ENCODE results near the gene PDGFRA. TPM values are rescaled to one million over a fixed set of nuclear protein-coding genes. Genes with fewer than 3 reads are reported as not detected.

Gene PDGFRA
- total RNA-seq, 1 donor from 2014 or later = 232 TPM

GRCh38 chr4:54230484-54231418 is 1.7 kb downstream of the PDGFRA start:
- peaks cover 9% of the 10 kb centered on the region for H3K36me3 Mint-ChIP-seq (ENCODE audit: unreplicated experiment)
- DNase-seq (ENCODE audit: extremely low spot score, unreplicated experiment) = no peak
- peaks cover 49% of the 10 kb centered on the region for H3K4me1 Mint-ChIP-seq (ENCODE audit: unreplicated experiment)
- H3K27ac Mint-ChIP-seq (ENCODE audit: unreplicated experiment) = peak overlapping the region; percentile 87
- H3K4me3 Mint-ChIP-seq (ENCODE audit: unreplicated experiment) = peak overlapping the region; percentile 84
- no peaks in the 10 kb centered on the region for H3K9me3 Mint-ChIP-seq (ENCODE audit: unreplicated experiment)
- TF ChIP-seq, protein P1, sequence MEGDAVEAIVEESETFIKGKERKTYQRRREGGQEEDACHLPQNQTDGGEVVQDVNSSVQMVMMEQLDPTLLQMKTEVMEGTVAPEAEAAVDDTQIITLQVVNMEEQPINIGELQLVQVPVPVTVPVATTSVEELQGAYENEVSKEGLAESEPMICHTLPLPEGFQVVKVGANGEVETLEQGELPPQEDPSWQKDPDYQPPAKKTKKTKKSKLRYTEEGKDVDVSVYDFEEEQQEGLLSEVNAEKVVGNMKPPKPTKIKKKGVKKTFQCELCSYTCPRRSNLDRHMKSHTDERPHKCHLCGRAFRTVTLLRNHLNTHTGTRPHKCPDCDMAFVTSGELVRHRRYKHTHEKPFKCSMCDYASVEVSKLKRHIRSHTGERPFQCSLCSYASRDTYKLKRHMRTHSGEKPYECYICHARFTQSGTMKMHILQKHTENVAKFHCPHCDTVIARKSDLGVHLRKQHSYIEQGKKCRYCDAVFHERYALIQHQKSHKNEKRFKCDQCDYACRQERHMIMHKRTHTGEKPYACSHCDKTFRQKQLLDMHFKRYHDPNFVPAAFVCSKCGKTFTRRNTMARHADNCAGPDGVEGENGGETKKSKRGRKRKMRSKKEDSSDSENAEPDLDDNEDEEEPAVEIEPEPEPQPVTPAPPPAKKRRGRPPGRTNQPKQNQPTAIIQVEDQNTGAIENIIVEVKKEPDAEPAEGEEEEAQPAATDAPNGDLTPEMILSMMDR (IDR thresholded peaks at IDR 0.05) = no peak
- H3K27me3 Mint-ChIP-seq (ENCODE audit: unreplicated experiment) = no peaks in the 10 kb centered on the region

- H3K4me1 Mint-ChIP-seq (ENCODE audit: unreplicated experiment) = peaks cover 47% of the 10 kb centered on the region
- TF ChIP-seq, protein P1 (IDR thresholded peaks at IDR 0.05) = no peak
- peaks cover 9% of the 10 kb centered on the region for H3K36me3 Mint-ChIP-seq (ENCODE audit: unreplicated experiment)
- no peak for DNase-seq (ENCODE audit: extremely low spot score, unreplicated experiment)
- peak overlapping the region; percentile 87 for H3K27ac Mint-ChIP-seq (ENCODE audit: unreplicated experiment)
- peak overlapping the region; percentile 84 for H3K4me3 Mint-ChIP-seq (ENCODE audit: unreplicated experiment)
- H3K27me3 Mint-ChIP-seq (ENCODE audit: unreplicated experiment) = no peaks in the 10 kb centered on the region
- no peaks in the 10 kb centered on the region for H3K9me3 Mint-ChIP-seq (ENCODE audit: unreplicated experiment)
Measured at GRCh38 chr4:54231419-54231767, 2.3 kb downstream of the PDGFRA start.

- DNase-seq (ENCODE audit: extremely low spot score, unreplicated experiment) = no peak
- H3K4me3 Mint-ChIP-seq (ENCODE audit: unreplicated experiment) = peak overlapping the region; percentile 84
- peaks cover 9% of the 10 kb centered on the region for H3K36me3 Mint-ChIP-seq (ENCODE audit: unreplicated experiment)
- TF ChIP-seq, protein P1 (IDR thresholded peaks at IDR 0.05) = no peak
- H3K9me3 Mint-ChIP-seq (ENCODE audit: unreplicated experiment) = no peaks in the 10 kb centered on the region
- peak overlapping the region; percentile 87 for H3K27ac Mint-ChIP-seq (ENCODE audit: unreplicated experiment)
- peaks cover 42% of the 10 kb centered on the region for H3K4me1 Mint-ChIP-seq (ENCODE audit: unreplicated experiment)
- H3K27me3 Mint-ChIP-seq (ENCODE audit: unreplicated experiment) = no peaks in the 10 kb centered on the region
Measured at GRCh38 chr4:54231768-54232688, 2.9 kb downstream of the PDGFRA start.

DNA sequence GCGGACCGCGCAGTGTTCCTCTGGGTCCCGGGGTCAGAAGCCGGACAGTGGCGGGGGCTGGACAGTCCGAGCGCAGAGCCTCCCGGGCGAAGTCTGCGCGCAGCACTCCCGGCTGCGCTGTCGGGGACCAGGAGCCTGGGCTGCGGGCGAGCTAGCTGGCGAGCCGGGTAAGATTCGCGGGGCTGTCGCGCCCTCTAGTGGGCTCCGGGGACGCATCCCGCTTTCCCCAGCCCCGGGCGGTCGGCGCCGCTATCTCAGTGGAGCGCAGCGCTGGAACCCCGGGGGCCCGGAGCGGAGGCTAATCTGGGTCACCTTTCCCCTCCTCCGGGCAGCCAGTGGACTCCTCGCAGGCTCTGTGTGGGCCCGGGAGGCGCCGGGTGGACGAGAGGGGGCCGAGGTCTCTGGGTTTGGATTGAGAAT is 4.2 kb downstream of the PDGFRA start:
- no peaks in the 10 kb centered on the region for H3K9me3 Mint-ChIP-seq (ENCODE audit: unreplicated experiment)
- peak overlapping the region; percentile 84 for H3K4me3 Mint-ChIP-seq (ENCODE audit: unreplicated experiment)
- peaks cover 12% of the 10 kb centered on the region for H3K36me3 Mint-ChIP-seq (ENCODE audit: unreplicated experiment)
- H3K27me3 Mint-ChIP-seq (ENCODE audit: unreplicated experiment) = no peaks in the 10 kb centered on the region
- H3K27ac Mint-ChIP-seq (ENCODE audit: unreplicated experiment) = peak overlapping the region; percentile 90
- peak; percentile 96 for DNase-seq (ENCODE audit: extremely low spot score, unreplicated experiment)
- H3K4me1 Mint-ChIP-seq (ENCODE audit: unreplicated experiment) = peaks cover 49% of the 10 kb centered on the region
- TF ChIP-seq, protein P1 (IDR thresholded peaks at IDR 0.05) = peak; percentile 71
